Activated CD4-positive, CD25-positive, alpha-beta regulatory T cell (primary cell): ENCODE results near the gene KCNC2.

Source experiments
- DNase-seq, 4 experiments: peaks; one replicate each; lab custom pipeline; 2025; lab: John Stamatoyannopoulos, UW

KCNC2 gene

GRCh38 chr12:75161488-75161887 is 48.2 kb downstream of the KCNC2 start:
- no peak for DNase-seq

- no peak for DNase-seq
Measured at GRCh38 chr12:75157385-75157784, 52.3 kb downstream of the KCNC2 start.

- DNase-seq: no peak
Measured at GRCh38 chr12:75155962-75156361, 53.7 kb downstream of the KCNC2 start.

GRCh38 chr12:75154388-75154787 is 55.3 kb downstream of the KCNC2 start:
- no peak for DNase-seq

GRCh38 chr12:75139196-75139595 is 70.4 kb downstream of the KCNC2 start:
- no peak for DNase-seq

GRCh38 chr12:75137896-75138295 is 71.7 kb downstream of the KCNC2 start:
- no peak for DNase-seq

- DNase-seq: no peak
Measured at GRCh38 chr12:75135026-75135425, 74.6 kb downstream of the KCNC2 start.

- DNase-seq: no peak
Measured at GRCh38 chr12:75130811-75131210, 78.8 kb downstream of the KCNC2 start.

- DNase-seq: no peak
Measured at GRCh38 chr12:75129275-75129674, 80.4 kb downstream of the KCNC2 start.

GRCh38 chr12:75121036-75121705 is 88.5 kb downstream of the KCNC2 start:
- DNase-seq: no peak

GRCh38 chr12:75120311-75120711 is 89.3 kb downstream of the KCNC2 start:
- DNase-seq: no peak

GRCh38 chr12:75116646-75117198 is 92.9 kb downstream of the KCNC2 start:
- DNase-seq: no peak

GRCh38 chr12:75115748-75116147 is 93.9 kb downstream of the KCNC2 start:
- DNase-seq: no peak

GRCh38 chr12:75103822-75104221 is 105.8 kb downstream of the KCNC2 start:
- no peak for DNase-seq

GRCh38 chr12:75101781-75102180 is 107.9 kb downstream of the KCNC2 start:
- DNase-seq: no peak

- DNase-seq: no peak
Measured at GRCh38 chr12:75099210-75099609, 110.4 kb downstream of the KCNC2 start.

- DNase-seq: no peak
Measured at GRCh38 chr12:75097003-75097402, 112.6 kb downstream of the KCNC2 start.

GRCh38 chr12:75087654-75088053 is 122.0 kb downstream of the KCNC2 start:
- no peak for DNase-seq

- no peak for DNase-seq
Measured at GRCh38 chr12:75086091-75087038, 123.3 kb downstream of the KCNC2 start.

- DNase-seq: no peak
Measured at GRCh38 chr12:75081305-75081704, 128.3 kb downstream of the KCNC2 start.

GRCh38 chr12:75080582-75080981 is 129.1 kb downstream of the KCNC2 start:
- DNase-seq: no peak

- no peak for DNase-seq
Measured at GRCh38 chr12:75065482-75065881, 144.2 kb downstream of the KCNC2 start.

- DNase-seq: no peak
Measured at GRCh38 chr12:75062691-75063090, 146.9 kb downstream of the KCNC2 start.
